ENCODE data around the gene ST13.

DNA sequence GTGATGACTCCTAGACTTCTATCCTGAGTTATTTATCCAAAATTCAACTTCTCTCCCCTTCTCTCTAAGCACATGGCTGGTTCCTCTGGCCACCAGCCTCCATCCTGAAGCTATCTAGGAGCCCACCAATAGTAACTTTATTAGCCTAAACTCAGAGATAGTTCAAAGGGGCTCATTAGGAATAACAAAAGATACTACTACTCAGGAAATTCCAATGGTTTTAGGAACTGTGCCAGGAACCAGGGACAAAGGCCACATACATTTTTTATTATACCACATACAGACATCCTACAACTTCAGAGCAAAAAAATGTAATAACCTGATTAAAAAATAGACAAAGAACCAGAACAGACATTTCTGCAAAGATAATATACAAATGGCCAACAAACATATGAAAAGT lies 65.2 kb downstream of the ST13 start:
- TF ChIP-seq, protein P1, sequence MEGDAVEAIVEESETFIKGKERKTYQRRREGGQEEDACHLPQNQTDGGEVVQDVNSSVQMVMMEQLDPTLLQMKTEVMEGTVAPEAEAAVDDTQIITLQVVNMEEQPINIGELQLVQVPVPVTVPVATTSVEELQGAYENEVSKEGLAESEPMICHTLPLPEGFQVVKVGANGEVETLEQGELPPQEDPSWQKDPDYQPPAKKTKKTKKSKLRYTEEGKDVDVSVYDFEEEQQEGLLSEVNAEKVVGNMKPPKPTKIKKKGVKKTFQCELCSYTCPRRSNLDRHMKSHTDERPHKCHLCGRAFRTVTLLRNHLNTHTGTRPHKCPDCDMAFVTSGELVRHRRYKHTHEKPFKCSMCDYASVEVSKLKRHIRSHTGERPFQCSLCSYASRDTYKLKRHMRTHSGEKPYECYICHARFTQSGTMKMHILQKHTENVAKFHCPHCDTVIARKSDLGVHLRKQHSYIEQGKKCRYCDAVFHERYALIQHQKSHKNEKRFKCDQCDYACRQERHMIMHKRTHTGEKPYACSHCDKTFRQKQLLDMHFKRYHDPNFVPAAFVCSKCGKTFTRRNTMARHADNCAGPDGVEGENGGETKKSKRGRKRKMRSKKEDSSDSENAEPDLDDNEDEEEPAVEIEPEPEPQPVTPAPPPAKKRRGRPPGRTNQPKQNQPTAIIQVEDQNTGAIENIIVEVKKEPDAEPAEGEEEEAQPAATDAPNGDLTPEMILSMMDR (IDR thresholded peaks at IDR 0.05), result no peak
- TF ChIP-seq POLR2A (IDR thresholded peaks at IDR 0.05) (no peak), POLR2AphosphoS5 (IDR thresholded peaks at IDR 0.05) (no peak)
